B cell (primary cell): ENCODE measurements around the gene METTL21A. TPM values are rescaled to one million over a fixed set of nuclear protein-coding genes. Genes with fewer than 3 reads are reported as not detected.
A peak's percentile ranks its signal among the peaks of the same experiment; 100 is the strongest.

Experiments
- ATAC-seq: fragments of 200-7000 bp; cut with Tn5 transposase; one replicate; pipeline ENCODE4 v1.10.0; 2021; ENCODE audit warnings: low read depth, mild to moderate bottlenecking, moderate number of reproducible peaks, moderate library complexity
- CTCF ChIA-PET: fragments of 350-600 bp; sonication (Branson Sonifier 250); formaldehyde crosslinking; loops from one replicate; lab custom pipeline; 2021; ENCODE audit warnings: antibody characterized with exemption, inconsistent platforms; lab: Charles Lee
- POLR2A ChIA-PET: fragments of 350-600 bp; sonication (Branson Sonifier 250); formaldehyde crosslinking; loops from one replicate; lab custom pipeline; 2021; ENCODE audit warnings: antibody characterized with exemption; lab: Charles Lee
- DNase-seq: peaks from one replicate; pipeline ENCODE4 v3.0.0; 2013
- H2AFZ ChIP-seq: 2 replicates; pipeline ENCODE4 v1.6.1; 2012; ENCODE audit warnings: mild to moderate bottlenecking, low read depth, low read length; ENCODE audit not compliant: insufficient read depth, poor library complexity, severe bottlenecking
- H3K27ac ChIP-seq, 2 donors: 1 replicate in 1 of 2; 2 replicates in 1 of 2; pipeline ENCODE4 v1.5.1; 2012 to 2013; ENCODE audit warnings: low read length in 2 of 2, mild to moderate bottlenecking in 2 of 2, moderate library complexity in 1 of 2
- H3K27me3 ChIP-seq, 4 experiments: fragments of 200-600 bp in 1 of 4; sonication (generic) in 1 of 4; replicated peaks in 1 of 4; 1 replicate in 2 of 4; 2 replicates in 2 of 4; pipeline versions ENCODE4 v1.6.1 to v1.7.0; 2013 to 2016; ENCODE audit warnings: low read length in 3 of 4, mild to moderate bottlenecking in 2 of 4, mixed read lengths in 1 of 4, moderate library complexity in 1 of 4; ENCODE audit not compliant: insufficient read depth in 4 of 4, control insufficient read depth in 3 of 4; ENCODE audit errors: control extremely low read depth in 1 of 4
- H3K36me3 ChIP-seq, 2 experiments: replicated peaks in 1 of 2; 1 replicate in 1 of 2; 2 replicates in 1 of 2; pipeline versions ENCODE4 v1.6.1 to v1.7.1; 2013; ENCODE audit warnings: low read length in 1 of 2; ENCODE audit not compliant: insufficient read depth in 2 of 2, control insufficient read depth in 1 of 2; ENCODE audit errors: control extremely low read depth in 1 of 2, extremely low read depth in 1 of 2
- H3K4me1 ChIP-seq, 2 donors: fragments of 200-600 bp in 1 of 2; sonication (generic) in 1 of 2; 1 replicate in 1 of 2; 2 replicates in 1 of 2; pipeline versions ENCODE4 v1.5.1 to v1.6.1; 2013 to 2017; ENCODE audit warnings: low read length in 2 of 2; ENCODE audit not compliant: control insufficient read depth in 2 of 2, insufficient read depth in 2 of 2
- H3K4me2 ChIP-seq: replicated peaks from 2 replicates; pipeline ENCODE3; 2012; ENCODE audit warnings: mild to moderate bottlenecking, low read depth, low read length; ENCODE audit not compliant: poor library complexity, severe bottlenecking
- H3K4me3 ChIP-seq, 5 experiments: fragments of 200-600 bp in 1 of 5; sonication (generic) in 1 of 5; 1 replicate in 3 of 5; 2 replicates in 2 of 5; pipeline versions ENCODE4 v1.5.1 to v1.7.0; 2011 to 2016; ENCODE audit warnings: low read length in 4 of 5, mild to moderate bottlenecking in 4 of 5, low read depth in 2 of 5, control low read depth in 1 of 5, moderate library complexity in 1 of 5; ENCODE audit not compliant: insufficient read depth in 1 of 5; ENCODE audit errors: control extremely low read depth in 1 of 5, extremely low read depth in 1 of 5
- H3K79me2 ChIP-seq: fragments of 200-600 bp; sonication (generic); one replicate; pipeline ENCODE4 v1.6.0; 2016; ENCODE audit warnings: low read length; ENCODE audit not compliant: control insufficient read depth, insufficient read depth
- H3K9ac ChIP-seq: fragments of 200-600 bp; sonication (generic); 2 replicates; pipeline ENCODE4 v1.6.1; 2017; ENCODE audit warnings: mild to moderate bottlenecking, low read length, moderate library complexity
- H3K9me3 ChIP-seq, 3 donors: one replicate each; pipeline versions ENCODE4 v1.6.1 to v1.7.1; 2013; ENCODE audit warnings: low read length in 2 of 3; ENCODE audit not compliant: control insufficient read depth in 2 of 3, insufficient read depth in 1 of 3; ENCODE audit errors: control extremely low read depth in 1 of 3
- H4K20me1 ChIP-seq: 2 replicates; pipeline ENCODE4 v1.6.0; 2012; ENCODE audit warnings: mild to moderate bottlenecking, low read length; ENCODE audit not compliant: insufficient read depth, control insufficient read depth, poor library complexity, severe bottlenecking
- H3K27ac Mint-ChIP-seq: one replicate; pipeline ENCODE4 v1.8.0; 2021; ENCODE audit warnings: mixed read lengths
- H3K27me3 Mint-ChIP-seq: one replicate; pipeline ENCODE4 v1.8.0; 2021; ENCODE audit warnings: mixed read lengths
- H3K4me1 Mint-ChIP-seq: one replicate; pipeline ENCODE4 v1.8.0; 2021; ENCODE audit warnings: mixed read lengths
- H3K4me3 Mint-ChIP-seq: one replicate; pipeline ENCODE4 v1.8.0; 2021; ENCODE audit warnings: mixed read lengths
- H3K9me3 Mint-ChIP-seq: one replicate; pipeline ENCODE4 v1.8.0; 2022; ENCODE audit warnings: mixed read lengths; ENCODE audit not compliant: insufficient read depth
- EZH2 ChIP-seq: IDR thresholded peaks from 2 replicates; pipeline ENCODE4 v1.6.1; 2012; ENCODE audit warnings: borderline replicate concordance, low read depth, mild to moderate bottlenecking, moderate library complexity, low read length; ENCODE audit not compliant: insufficient read depth, poor library complexity, severe bottlenecking
- WGBS: methylation state at CpG from one replicate; pipeline ENCODE4 v1.1.5; 2013; ENCODE audit warnings: missing lambda C conversion rate; ENCODE audit not compliant: insufficient coverage; 5-methylcytosine and 5-hydroxymethylcytosine counted together
- intact Hi-C: fragments of 100-400 bp; cut with micrococcal nuclease; formaldehyde crosslinking; loops from one replicate; pipeline ENCODE4 v1.10.0; 2022
- polyA plus RNA-seq: library from polyadenylated mRNA; depleted of rRNA; stranded (reverse); fragments of >200 nt; gene quantifications from 2 replicates; pipeline ENCODE4 v1.2.3, GENCODE V29; 2012
- total RNA-seq, 2 donors: library from RNA; stranded (reverse); fragments of 120-200 nt in 1 of 2; gene quantifications; 1 replicate in 1 of 2; 2 replicates in 1 of 2; pipeline versions ENCODE4 v1.2.3 to v1.2.4, GENCODE V29; 2013 to 2022
- TF ChIP-seq, protein P1 (sequence below): fragments of 200-600 bp; IDR thresholded peaks from one replicate; pipeline ENCODE4 v1.8.0; 2022; ENCODE audit warnings: antibody characterized with exemption, mild to moderate bottlenecking

The METTL21A gene
- total and polyA plus RNA-seq, 2 donors (not counting 1 experiment from before 2014, with no cell fraction given) = 30.7 to 33.1 TPM

- no peak overlapping the region for H3K9ac ChIP-seq
- Mint-ChIP-seq H3K4me1 (peaks cover 8% of the 10 kb centered on the region), H3K4me3 (no peak overlapping the region), H3K27me3 (no peaks in the 10 kb centered on the region), H3K27ac (peak overlapping the region; percentile 46), H3K9me3 (no peaks in the 10 kb centered on the region)
- ATAC-seq (no peak), DNase-seq (no peak)
- no peak overlapping the region for H3K4me3 ChIP-seq
- intact Hi-C loops = no loop called here
- peaks cover 30 to 68% of the 10 kb centered on the region in 2 experiments for H3K36me3 ChIP-seq
- WGBS = no CpG with 5 or more reads among the region's 3 CpGs
- H2AFZ ChIP-seq = no peak overlapping the region
- no peak overlapping the region for H3K4me2 ChIP-seq
- H3K79me2 ChIP-seq = peaks cover 8% of the 10 kb centered on the region
- H3K27ac ChIP-seq = no peak overlapping the region
- no peaks in the 10 kb centered on the region for H3K27me3 ChIP-seq
- no peaks in the 10 kb centered on the region for H3K4me1 ChIP-seq
- CTCF ChIA-PET = no interaction called here
- POLR2A ChIA-PET = no interaction called here
- H4K20me1 ChIP-seq = no peaks in the 10 kb centered on the region
- TF ChIP-seq EZH2 = no peak
- TF ChIP-seq, protein P1, sequence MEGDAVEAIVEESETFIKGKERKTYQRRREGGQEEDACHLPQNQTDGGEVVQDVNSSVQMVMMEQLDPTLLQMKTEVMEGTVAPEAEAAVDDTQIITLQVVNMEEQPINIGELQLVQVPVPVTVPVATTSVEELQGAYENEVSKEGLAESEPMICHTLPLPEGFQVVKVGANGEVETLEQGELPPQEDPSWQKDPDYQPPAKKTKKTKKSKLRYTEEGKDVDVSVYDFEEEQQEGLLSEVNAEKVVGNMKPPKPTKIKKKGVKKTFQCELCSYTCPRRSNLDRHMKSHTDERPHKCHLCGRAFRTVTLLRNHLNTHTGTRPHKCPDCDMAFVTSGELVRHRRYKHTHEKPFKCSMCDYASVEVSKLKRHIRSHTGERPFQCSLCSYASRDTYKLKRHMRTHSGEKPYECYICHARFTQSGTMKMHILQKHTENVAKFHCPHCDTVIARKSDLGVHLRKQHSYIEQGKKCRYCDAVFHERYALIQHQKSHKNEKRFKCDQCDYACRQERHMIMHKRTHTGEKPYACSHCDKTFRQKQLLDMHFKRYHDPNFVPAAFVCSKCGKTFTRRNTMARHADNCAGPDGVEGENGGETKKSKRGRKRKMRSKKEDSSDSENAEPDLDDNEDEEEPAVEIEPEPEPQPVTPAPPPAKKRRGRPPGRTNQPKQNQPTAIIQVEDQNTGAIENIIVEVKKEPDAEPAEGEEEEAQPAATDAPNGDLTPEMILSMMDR = no peak
- no peaks in the 10 kb centered on the region for H3K9me3 ChIP-seq
Observed at GRCh38 chr2:207571370-207571769, 53.8 kb downstream of the METTL21A start.

- Histone ChIP-seq H3K27ac (no peak overlapping the region), H3K27me3 (no peaks in the 10 kb centered on the region), H4K20me1 (no peaks in the 10 kb centered on the region), H2AFZ (no peak overlapping the region), H3K79me2 (peaks cover 15% of the 10 kb centered on the region), H3K4me3 (no peak overlapping the region), H3K36me3 (peaks cover 17 to 49% of the 10 kb centered on the region in 2 experiments), H3K9ac (no peak overlapping the region), H3K4me1 (no peaks in the 10 kb centered on the region), H3K4me2 (no peak overlapping the region), H3K9me3 (no peaks in the 10 kb centered on the region)
- intact Hi-C loops = loop anchor here (5.0 kb wide), 1 partner anchor 35 kb away; no protein-coding TSS in a partner anchor
- DNase-seq = no peak
- Mint-ChIP-seq H3K9me3 (no peaks in the 10 kb centered on the region), H3K27ac (no peak overlapping the region), H3K27me3 (no peaks in the 10 kb centered on the region), H3K4me3 (no peak overlapping the region), H3K4me1 (peaks cover 6% of the 10 kb centered on the region)
- no peak for ATAC-seq
- ChIA-PET CTCF (interaction anchor here (0.6 to 0.8 kb wide), 2 partner anchors 21 to 96 kb away, joined by 3 read pairs; no protein-coding TSS in a partner anchor), POLR2A (no interaction called here)
- TF ChIP-seq, protein P1 = no peak
- no peak for TF ChIP-seq EZH2
Observed at GRCh38 chr2:207567671-207568070, 57.5 kb downstream of the METTL21A start.
